Heart right ventricle (tissue), 16 donors: ENCODE results near the gene KCNMA1. TPM values are rescaled to one million over a fixed set of nuclear protein-coding genes. Genes with fewer than 3 reads are reported as not detected.

Source experiments
- ATAC-seq, 8 donors: fragments of 200-7000 bp; cut with Tn5 transposase; one replicate each; pipeline ENCODE4 v1.9.1; 2020; ENCODE audit warnings: mild to moderate bottlenecking in 8 of 8, moderate library complexity in 8 of 8, moderate number of reproducible peaks in 1 of 8
- DNase-seq, 2 donors: peaks; one replicate each; pipeline ENCODE4 v3.0.0-alpha.2; 2020
- H3K27ac ChIP-seq, 10 donors: fragments of 200-600 bp; sonication (generic) in 2 of 10; one replicate each; pipeline versions ENCODE4 v1.5.0 to v1.8.0; 2020 to 2022; ENCODE audit warnings: mild to moderate bottlenecking in 3 of 10
- H3K27me3 ChIP-seq, 7 donors: fragments of 200-600 bp; one replicate each; pipeline ENCODE4 v1.8.0; 2021 to 2022; ENCODE audit warnings: mild to moderate bottlenecking in 2 of 7
- H3K36me3 ChIP-seq, 9 donors: fragments of 200-600 bp; sonication (generic) in 1 of 9; one replicate each; pipeline versions ENCODE4 v1.5.0 to v1.8.0; 2020 to 2022; ENCODE audit warnings: mild to moderate bottlenecking in 2 of 9
- H3K4me1 ChIP-seq, 9 donors: fragments of 200-600 bp; sonication (generic) in 1 of 9; one replicate each; pipeline versions ENCODE4 v1.5.0 to v1.8.0; 2020 to 2022; ENCODE audit warnings: mild to moderate bottlenecking in 4 of 9
- H3K4me3 ChIP-seq, 10 donors: fragments of 200-600 bp; sonication (generic) in 2 of 10; one replicate each; pipeline versions ENCODE4 v1.5.0 to v1.8.0; 2020 to 2022; ENCODE audit warnings: mild to moderate bottlenecking in 7 of 10, moderate library complexity in 2 of 10
- H3K9me3 ChIP-seq, 11 donors: fragments of 200-600 bp in 10 of 11; sonication (generic) in 2 of 11; one replicate each; pipeline versions ENCODE4 v1.5.0 to v1.8.0; 2013 to 2022; ENCODE audit warnings: mild to moderate bottlenecking in 2 of 11, control low read depth in 1 of 11, moderate library complexity in 1 of 11
- WGBS, 2 donors: extraction: QIAGEN DNeasy Blood & Tissue Kit; methylation state at CpG; one replicate each; pipeline ENCODE4 v1.1.7; 2013; ENCODE audit warnings: inconsistent platforms in 1 of 2; 5-methylcytosine and 5-hydroxymethylcytosine counted together
- intact Hi-C, 10 donors: fragments of 100-400 bp; cut with DNase I; formaldehyde crosslinking; loops; one replicate each; pipeline versions ENCODE4 v1.11.1 to v1.14.2; 2022
- polyA plus RNA-seq, 2 donors: library from polyadenylated mRNA; stranded (reverse); fragments of 200-250 nt; gene quantifications; one replicate each; pipeline ENCODE4 v1.2.3, GENCODE V29; 2013
- total RNA-seq, 10 donors: library from RNA; stranded (reverse); fragmentation: NEBNext Ultra II Directional in 3 of 10; extraction: Animal tissue kit (Norgen Biotek cat#: 25700) in 3 of 10; gene quantifications; one replicate each; pipeline versions ENCODE4 v1.2.1 to v1.2.4, GENCODE V29; 2021 to 2023
- TF ChIP-seq, protein P1 (sequence below), 9 donors: fragments of 200-600 bp; sonication (generic) in 2 of 9; IDR thresholded peaks; one replicate each; pipeline versions ENCODE4 v1.5.0 to v1.8.0; 2021 to 2022; ENCODE audit warnings: antibody characterized with exemption in 9 of 9, mild to moderate bottlenecking in 5 of 9, moderate library complexity in 1 of 9
- donor health status: Arrhythmogenic right ventricular cardiomyopathy.
- donor health status: ischemic (EF 13 %, LVEDD 7.1; RV severe dilation, severe dysfunction).
- donor health status: healthy with polysubstance abuse.
- donor health status: DM: no; HTN: yes; CAD: no.
- donor health status: DM: no; HTN: no; CAD: no.
- donor health status: ischemic (EF 25% LVEDD 6.9; RV normal size, moderate dysfunction).
- donor health status: ischemic (EF 25% LVEDD 5.7; RV mildly dilated, moderate dysfunction).
- donor health status: healthy.
- donor health status: DM: yes; HTN: yes; CAD: no.
- donor health status: Ischemic cardiomyopathy.
- donor health status: ischemic (EF 35%, LVEDD 5.7; RV mildly dilated, moderate dysfunction).
- donor health status: nonischemic (EF 11% LVEDD 7.7; RV severe dilation, severe dysfunction).
- donor health status: DM: yes; HTN: yes; CAD: no.
- donor health status: PGD.
- donor health status: ischemic (EF 29% LVEDD 5.4; RV normal size, mild dysfunction).
- donor health status: nonischemic (EF 23%, LVEDD 6.1; RV moderate dilation, normal function).

KCNMA1 gene
- total and polyA plus RNA-seq, 12 donors, result 0.59 to 5.3 (median 1.6) TPM

DNA sequence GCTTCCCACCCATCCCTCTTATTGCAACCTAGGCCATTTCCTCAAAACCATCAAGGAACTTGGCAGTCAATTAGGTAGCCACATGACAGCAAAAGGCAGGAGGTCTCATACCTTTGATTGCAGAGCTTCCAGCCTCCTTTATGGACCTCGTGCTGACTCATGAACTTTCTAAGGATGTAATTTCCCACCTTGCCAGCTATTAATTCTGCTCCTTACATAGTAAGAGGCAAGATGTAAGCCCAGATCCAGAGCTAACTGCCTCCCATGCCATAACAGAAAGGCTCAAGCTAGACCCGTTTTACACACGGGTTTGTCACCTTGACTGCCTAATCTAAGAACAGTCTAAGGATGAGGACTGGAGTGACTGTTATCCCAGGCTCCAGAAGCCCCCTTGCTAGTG, 565.7 kb downstream of the KCNMA1 start:
- H3K27ac ChIP-seq, result peak overlapping the region in 2 of 10 donors; percentile 31 to 43
- ATAC-seq, result no peak
- H3K9me3 ChIP-seq, result no peaks in the 10 kb centered on the region
- H3K4me3 ChIP-seq, result no peak overlapping the region
- H3K4me1 ChIP-seq, result peaks cover 0 to 3% (median 0%) of the 10 kb centered on the region in 9 donors
- 51 to 80% methylated on average over 3 of the region's 3 CpGs for WGBS, 2 donors
- no peak for DNase-seq
- no peaks in the 10 kb centered on the region for H3K36me3 ChIP-seq
- intact Hi-C loops, result no loop called here
- TF ChIP-seq, protein P1, sequence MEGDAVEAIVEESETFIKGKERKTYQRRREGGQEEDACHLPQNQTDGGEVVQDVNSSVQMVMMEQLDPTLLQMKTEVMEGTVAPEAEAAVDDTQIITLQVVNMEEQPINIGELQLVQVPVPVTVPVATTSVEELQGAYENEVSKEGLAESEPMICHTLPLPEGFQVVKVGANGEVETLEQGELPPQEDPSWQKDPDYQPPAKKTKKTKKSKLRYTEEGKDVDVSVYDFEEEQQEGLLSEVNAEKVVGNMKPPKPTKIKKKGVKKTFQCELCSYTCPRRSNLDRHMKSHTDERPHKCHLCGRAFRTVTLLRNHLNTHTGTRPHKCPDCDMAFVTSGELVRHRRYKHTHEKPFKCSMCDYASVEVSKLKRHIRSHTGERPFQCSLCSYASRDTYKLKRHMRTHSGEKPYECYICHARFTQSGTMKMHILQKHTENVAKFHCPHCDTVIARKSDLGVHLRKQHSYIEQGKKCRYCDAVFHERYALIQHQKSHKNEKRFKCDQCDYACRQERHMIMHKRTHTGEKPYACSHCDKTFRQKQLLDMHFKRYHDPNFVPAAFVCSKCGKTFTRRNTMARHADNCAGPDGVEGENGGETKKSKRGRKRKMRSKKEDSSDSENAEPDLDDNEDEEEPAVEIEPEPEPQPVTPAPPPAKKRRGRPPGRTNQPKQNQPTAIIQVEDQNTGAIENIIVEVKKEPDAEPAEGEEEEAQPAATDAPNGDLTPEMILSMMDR (IDR thresholded peaks at IDR 0.05), result no peak
- peaks cover 0 to under 1% (median 0%) of the 10 kb centered on the region in 7 donors for H3K27me3 ChIP-seq

GRCh38 chr10:77071001-77071511, 566.6 kb downstream of the KCNMA1 start:
- H3K36me3 ChIP-seq, result no peaks in the 10 kb centered on the region
- DNase-seq, result peak; percentile 52 to 59

GRCh38 chr10:77070346-77070745, 567.3 kb downstream of the KCNMA1 start:
- intact Hi-C loops, result no loop called here
- H3K27me3 ChIP-seq, result peaks cover 0 to 5% (median 0%) of the 10 kb centered on the region in 7 donors
- H3K9me3 ChIP-seq, result no peaks in the 10 kb centered on the region
- TF ChIP-seq, protein P1 (IDR thresholded peaks at IDR 0.05), result no peak
- H3K27ac ChIP-seq, result peak overlapping the region in 5 of 10 donors; percentile 8 to 46 (median 16)
- WGBS, 2 donors, result 87 to 91% methylated on average over 5 of the region's 5 CpGs
- ATAC-seq, result peak in 1 of 8 donors; percentile 35
- no peak overlapping the region for H3K4me3 ChIP-seq
- H3K4me1 ChIP-seq, result peaks cover 0 to 3% (median 0%) of the 10 kb centered on the region in 9 donors
- DNase-seq, result no peak
- no peaks in the 10 kb centered on the region for H3K36me3 ChIP-seq

More at GRCh38 chr10:77071001-77071511, 566.6 kb downstream of the KCNMA1 start:
- peak overlapping the region in 3 of 10 donors; percentile 15 to 43 (median 31) for H3K27ac ChIP-seq
- intact Hi-C loops, result no loop called here
- ATAC-seq, result peak; percentile 69 to 86 (median 78)
- 67 to 74% methylated on average over 4 of the region's 4 CpGs for WGBS, 2 donors
- peaks cover 0 to 5% (median 0%) of the 10 kb centered on the region in 7 donors for H3K27me3 ChIP-seq
- no peak overlapping the region for H3K4me3 ChIP-seq
- H3K9me3 ChIP-seq, result no peaks in the 10 kb centered on the region
- peaks cover 0 to 3% (median 0%) of the 10 kb centered on the region in 9 donors for H3K4me1 ChIP-seq
- TF ChIP-seq, protein P1 (IDR thresholded peaks at IDR 0.05), result no peak

GRCh38 chr10:77068969-77069368, 568.6 kb downstream of the KCNMA1 start:
- intact Hi-C loops, result no loop called here
- no peaks in the 10 kb centered on the region for H3K9me3 ChIP-seq
- no peak overlapping the region for H3K27ac ChIP-seq
- DNase-seq, result no peak
- no peaks in the 10 kb centered on the region for H3K36me3 ChIP-seq
- peaks cover 0 to 3% (median 0%) of the 10 kb centered on the region in 9 donors for H3K4me1 ChIP-seq
- TF ChIP-seq, protein P1 (IDR thresholded peaks at IDR 0.05), result no peak
- WGBS, 2 donors, result 72 to 84% methylated on average over 3 of the region's 3 CpGs
- H3K4me3 ChIP-seq, result no peak overlapping the region
- H3K27me3 ChIP-seq, result peaks cover 0 to 5% (median 0%) of the 10 kb centered on the region in 7 donors
- ATAC-seq, result no peak
